DMS53 (cell line): ENCODE data around the gene BRSK2.
"Not testable (repeated sequence)": the region's sequence is repeated elsewhere in the genome, so short reads cannot be mapped to it uniquely, and the experiment has no call there.

Source experiments
- DNase-seq: peaks from one replicate; lab custom pipeline; 2025; lab: John Stamatoyannopoulos, UW

Gene BRSK2

GRCh38 chr11:1409852-1410125 is 20.1 kb downstream of the BRSK2 start:
- DNase-seq: not testable (repeated sequence)

- DNase-seq: no peak
Observed at GRCh38 chr11:1410366-1411291, 20.9 kb downstream of the BRSK2 start.

GRCh38 chr11:1411301-1411700 is 21.6 kb downstream of the BRSK2 start:
- no peak for DNase-seq

GRCh38 chr11:1411739-1412138 is 22.0 kb downstream of the BRSK2 start:
- not testable (repeated sequence) for DNase-seq

- no peak for DNase-seq
Observed at GRCh38 chr11:1412377-1413095, 22.8 kb downstream of the BRSK2 start.

- DNase-seq: no peak
Observed at GRCh38 chr11:1414650-1415049, 24.9 kb downstream of the BRSK2 start.

- DNase-seq: no peak
Observed at GRCh38 chr11:1415631-1416030, 25.9 kb downstream of the BRSK2 start.

- DNase-seq: peak; percentile 37
Observed at GRCh38 chr11:1418192-1418795, 28.6 kb downstream of the BRSK2 start.

GRCh38 chr11:1419811-1420210 is 30.1 kb downstream of the BRSK2 start:
- no peak for DNase-seq

GRCh38 chr11:1421291-1421690 is 31.6 kb downstream of the BRSK2 start:
- no peak for DNase-seq

- no peak for DNase-seq
Observed at GRCh38 chr11:1422481-1422880, 32.7 kb downstream of the BRSK2 start.

- no peak for DNase-seq
Observed at GRCh38 chr11:1422981-1423380, 33.2 kb downstream of the BRSK2 start.

GRCh38 chr11:1423406-1423805 is 33.7 kb downstream of the BRSK2 start:
- DNase-seq: not testable (repeated sequence)

- DNase-seq: no peak
Observed at GRCh38 chr11:1425006-1425405, 35.3 kb downstream of the BRSK2 start.

- no peak for DNase-seq
Observed at GRCh38 chr11:1425439-1425838, 35.7 kb downstream of the BRSK2 start.

- no peak for DNase-seq
Observed at GRCh38 chr11:1428762-1429316, 39.1 kb downstream of the BRSK2 start.

- DNase-seq: no peak
Observed at GRCh38 chr11:1433568-1433967, 43.8 kb downstream of the BRSK2 start.

GRCh38 chr11:1433977-1434640 is 44.4 kb downstream of the BRSK2 start:
- DNase-seq: peak; percentile 49

- not testable (repeated sequence) for DNase-seq
Observed at GRCh38 chr11:1435479-1435819, 45.7 kb downstream of the BRSK2 start.

- DNase-seq: peak; percentile 56
Observed at GRCh38 chr11:1435820-1436467, 46.2 kb downstream of the BRSK2 start.

GRCh38 chr11:1436468-1437039 is 46.8 kb downstream of the BRSK2 start:
- DNase-seq: no peak
